PFSK-1 (cell line): Measurements from ENCODE around the gene GALNT18.

Experiments used
- SIN3A ChIP-seq: IDR thresholded peaks from 2 replicates; pipeline ENCODE4 v1.6.1; 2012; ENCODE audit warnings: mild to moderate bottlenecking, low read length, moderate library complexity, borderline replicate concordance; ENCODE audit not compliant: insufficient read depth
- TAF1 ChIP-seq: IDR thresholded peaks from 2 replicates; pipeline ENCODE4 v1.6.1; 2012; ENCODE audit warnings: low read length, control low read depth, borderline replicate concordance; ENCODE audit not compliant: insufficient read depth

DNA sequence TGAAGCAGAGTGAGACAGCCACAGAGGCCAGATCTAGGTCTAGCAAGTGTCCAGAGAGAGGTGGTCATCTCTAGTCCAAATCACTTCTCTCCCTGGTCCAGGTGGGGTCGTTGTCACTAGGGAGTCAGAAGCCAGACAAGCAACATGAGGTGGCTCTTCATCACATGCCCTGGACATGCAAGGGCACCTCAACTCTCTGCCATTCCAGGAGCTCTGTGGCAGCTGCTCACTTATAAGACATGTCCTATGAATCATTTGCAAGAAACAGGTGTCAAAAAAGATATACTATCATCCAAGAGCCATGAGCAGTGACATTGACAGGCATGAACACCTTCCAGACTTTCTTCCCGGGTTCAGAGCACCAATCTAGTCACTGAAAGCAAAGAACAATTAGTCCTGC is 130.8 kb downstream of the GALNT18 start:
- TF ChIP-seq SIN3A (no peak), TAF1 (no peak)
